DOHH2 (cell line): ENCODE results near the gene SYTL1.

Experiments
- EZH2phosphoT487 ChIP-seq: fragments of 200-600 bp; sonication (generic); IDR thresholded peaks from 2 replicates; pipeline ENCODE4 v1.6.1; 2017; ENCODE audit warnings: borderline replicate concordance, mild to moderate bottlenecking, antibody characterized with exemption, low read length, moderate library complexity, mixed read lengths
- TF ChIP-seq, protein P1 (sequence below): fragments of 200-600 bp; sonication (generic); IDR thresholded peaks from one replicate; pipeline ENCODE4 v1.5.1; 2014; ENCODE audit warnings: antibody characterized with exemption, mild to moderate bottlenecking, low read depth, low read length; ENCODE audit not compliant: poor library complexity, severe bottlenecking

DNA sequence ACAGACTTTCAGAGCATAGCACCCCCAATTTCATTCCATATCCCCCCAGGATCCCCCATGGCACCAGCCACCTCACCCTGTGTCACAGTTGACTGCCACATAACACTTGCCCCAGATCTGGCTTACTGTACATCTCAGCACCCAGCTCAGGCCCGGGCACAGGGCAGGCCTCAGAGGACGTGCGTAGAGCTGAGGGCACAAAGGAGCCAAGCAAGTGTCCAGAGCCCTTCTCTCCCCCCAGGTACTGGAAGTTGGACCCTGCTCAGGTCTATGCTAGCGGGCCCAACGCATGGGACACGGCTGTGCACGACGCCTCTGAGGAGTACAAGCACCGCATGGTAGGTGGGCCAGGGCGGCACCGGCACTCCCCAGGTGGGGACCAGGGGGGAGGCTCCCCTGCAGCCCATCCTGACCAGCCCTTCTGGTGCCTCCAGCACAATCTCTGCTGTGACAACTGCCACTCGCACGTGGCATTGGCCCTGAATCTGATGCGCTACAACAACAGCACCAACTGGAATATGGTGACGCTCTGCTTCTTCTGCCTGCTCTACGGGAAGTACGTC, 8.0 kb upstream of the SYTL1 start:
- TF ChIP-seq, protein P1, sequence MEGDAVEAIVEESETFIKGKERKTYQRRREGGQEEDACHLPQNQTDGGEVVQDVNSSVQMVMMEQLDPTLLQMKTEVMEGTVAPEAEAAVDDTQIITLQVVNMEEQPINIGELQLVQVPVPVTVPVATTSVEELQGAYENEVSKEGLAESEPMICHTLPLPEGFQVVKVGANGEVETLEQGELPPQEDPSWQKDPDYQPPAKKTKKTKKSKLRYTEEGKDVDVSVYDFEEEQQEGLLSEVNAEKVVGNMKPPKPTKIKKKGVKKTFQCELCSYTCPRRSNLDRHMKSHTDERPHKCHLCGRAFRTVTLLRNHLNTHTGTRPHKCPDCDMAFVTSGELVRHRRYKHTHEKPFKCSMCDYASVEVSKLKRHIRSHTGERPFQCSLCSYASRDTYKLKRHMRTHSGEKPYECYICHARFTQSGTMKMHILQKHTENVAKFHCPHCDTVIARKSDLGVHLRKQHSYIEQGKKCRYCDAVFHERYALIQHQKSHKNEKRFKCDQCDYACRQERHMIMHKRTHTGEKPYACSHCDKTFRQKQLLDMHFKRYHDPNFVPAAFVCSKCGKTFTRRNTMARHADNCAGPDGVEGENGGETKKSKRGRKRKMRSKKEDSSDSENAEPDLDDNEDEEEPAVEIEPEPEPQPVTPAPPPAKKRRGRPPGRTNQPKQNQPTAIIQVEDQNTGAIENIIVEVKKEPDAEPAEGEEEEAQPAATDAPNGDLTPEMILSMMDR = no peak
- TF ChIP-seq EZH2phosphoT487 = no peak
